WTC11 (cell line): Measurements from ENCODE around the gene DGKH. TPM values are rescaled to one million over a fixed set of nuclear protein-coding genes. Genes with fewer than 3 reads are reported as not detected.

Experiments
- ATAC-seq: fragments of 200-7000 bp; cut with Tn5 transposase; 2 replicates; pipeline ENCODE4 v1.10.0; 2021; ENCODE audit warnings: mild to moderate bottlenecking, moderate library complexity
- CTCF ChIA-PET: fragments of 300-600 bp; sonication (Branson Sonifier 250); formaldehyde crosslinking; loops from one replicate; lab custom pipeline; 2021; ENCODE audit warnings: antibody characterized with exemption; lab: Charles Lee
- POLR2A ChIA-PET: fragments of 350-600 bp; sonication (Branson Sonifier 250); formaldehyde crosslinking; loops from one replicate; lab custom pipeline; 2021; ENCODE audit warnings: antibody characterized with exemption; lab: Charles Lee
- DNase-seq: peaks from one replicate; pipeline ENCODE4 v3.0.0; 2021; ENCODE audit warnings: low spot score
- H3K27ac Mint-ChIP-seq: 2 replicates; pipeline ENCODE4 v1.8.0; 2021; ENCODE audit warnings: mixed read lengths
- H3K27me3 Mint-ChIP-seq: 2 replicates; pipeline ENCODE4 v1.8.0; 2021; ENCODE audit warnings: low read depth, mild to moderate bottlenecking, moderate library complexity, mixed read lengths
- H3K36me3 Mint-ChIP-seq: 2 replicates; pipeline ENCODE4 v1.8.0; 2021; ENCODE audit warnings: mixed read lengths
- H3K4me1 Mint-ChIP-seq: 2 replicates; pipeline ENCODE4 v1.8.0; 2022; ENCODE audit warnings: mixed read lengths
- H3K4me3 Mint-ChIP-seq: 2 replicates; pipeline ENCODE4 v1.8.0; 2021; ENCODE audit warnings: mild to moderate bottlenecking, moderate library complexity, mixed read lengths
- H3K9me3 Mint-ChIP-seq: 2 replicates; pipeline ENCODE4 v1.8.0; 2021; ENCODE audit warnings: mixed read lengths
- CREM ChIP-seq: sonication (generic); formaldehyde crosslinking; IDR thresholded peaks from 2 replicates; pipeline ENCODE4 v1.8.1; 2022; ENCODE audit warnings: mild to moderate bottlenecking, missing genetic modification reagents, moderate library complexity
- EMX1 ChIP-seq: fragments of 250-450 bp; sonication (Bioruptor Pico); IDR thresholded peaks from 2 replicates; pipeline ENCODE4 v1.8.0; 2021; ENCODE audit warnings: mild to moderate bottlenecking
- FOXJ3 ChIP-seq: sonication (generic); formaldehyde crosslinking; IDR thresholded peaks from 2 replicates; pipeline ENCODE4 v1.9.0; 2021; ENCODE audit warnings: missing genetic modification reagents, mild to moderate bottlenecking, borderline replicate concordance
- FOXP1 ChIP-seq: sonication (generic); formaldehyde crosslinking; IDR thresholded peaks from 2 replicates; pipeline ENCODE4 v1.8.0; 2022; ENCODE audit warnings: missing genetic modification reagents, mild to moderate bottlenecking, moderate library complexity, borderline replicate concordance
- IRF2 ChIP-seq: sonication (generic); formaldehyde crosslinking; IDR thresholded peaks from 2 replicates; pipeline ENCODE4 v1.8.0; 2022; ENCODE audit warnings: low read depth, missing genetic modification reagents, borderline replicate concordance
- JAZF1 ChIP-seq: fragments of 250-450 bp; sonication (Bioruptor Pico); IDR thresholded peaks from 2 replicates; pipeline ENCODE4 v1.9.0; 2021; ENCODE audit warnings: moderate library complexity, mild to moderate bottlenecking, inconsistent platforms
- KAT7 ChIP-seq: sonication (generic); formaldehyde crosslinking; IDR thresholded peaks from 2 replicates; pipeline ENCODE4 v1.8.1; 2023; ENCODE audit warnings: missing genetic modification reagents, mild to moderate bottlenecking, borderline replicate concordance
- MYBL2 ChIP-seq: sonication (generic); formaldehyde crosslinking; IDR thresholded peaks from 2 replicates; pipeline ENCODE4 v1.8.1; 2023; ENCODE audit warnings: mild to moderate bottlenecking, moderate library complexity, missing genetic modification reagents
- NFATC4 ChIP-seq: fragments of 250-450 bp; sonication (Bioruptor Pico); IDR thresholded peaks from 2 replicates; pipeline ENCODE4 v1.9.0; 2021; ENCODE audit warnings: mild to moderate bottlenecking
- NFYB ChIP-seq: sonication (generic); formaldehyde crosslinking; conservative IDR thresholded peaks from 2 replicates; pipeline ENCODE4 v1.8.0; 2022; ENCODE audit warnings: low read depth, missing genetic modification reagents
- NR1H2 ChIP-seq: sonication (generic); formaldehyde crosslinking; IDR thresholded peaks from 2 replicates; pipeline ENCODE4 v1.9.0; 2021; ENCODE audit warnings: mild to moderate bottlenecking, moderate library complexity, missing genetic modification reagents
- RORB ChIP-seq: fragments of 250-450 bp; sonication (Bioruptor Pico); IDR thresholded peaks from 2 replicates; pipeline ENCODE4 v1.9.0; 2021; ENCODE audit warnings: mild to moderate bottlenecking
- TEAD4 ChIP-seq: sonication (generic); formaldehyde crosslinking; IDR thresholded peaks from 2 replicates; pipeline ENCODE4 v1.8.0; 2022; ENCODE audit warnings: mild to moderate bottlenecking, missing genetic modification reagents
- ZNF219 ChIP-seq: sonication (generic); formaldehyde crosslinking; IDR thresholded peaks from 2 replicates; pipeline ENCODE4 v1.8.0; 2023; ENCODE audit warnings: missing genetic modification reagents, mild to moderate bottlenecking, borderline replicate concordance
- ZNF317 ChIP-seq: sonication (generic); formaldehyde crosslinking; IDR thresholded peaks from 2 replicates; pipeline ENCODE4 v1.8.1; 2023; ENCODE audit warnings: low read depth, mild to moderate bottlenecking, moderate library complexity, missing genetic modification reagents, borderline replicate concordance
- total RNA-seq: library from RNA; stranded (reverse); gene quantifications from 3 replicates; pipeline ENCODE4 v1.2.3, GENCODE V29; 2021
- TF ChIP-seq, protein P1 (sequence below): sonication (generic); formaldehyde crosslinking; IDR thresholded peaks from 2 replicates; pipeline ENCODE4 v1.8.1; 2023; ENCODE audit warnings: mild to moderate bottlenecking, missing genetic modification reagents
- TF ChIP-seq, protein P2 (sequence below): sonication (generic); formaldehyde crosslinking; IDR thresholded peaks from 2 replicates; pipeline ENCODE4 v1.8.1; 2022; ENCODE audit warnings: missing genetic modification reagents, borderline replicate concordance
- TF ChIP-seq, protein P3 (sequence below): fragments of 250-450 bp; sonication (Bioruptor Pico); IDR thresholded peaks from 2 replicates; pipeline ENCODE4 v2.1.2; 2022; ENCODE audit warnings: mild to moderate bottlenecking, moderate library complexity
- TF ChIP-seq, protein P4 (sequence below): sonication (generic); formaldehyde crosslinking; IDR thresholded peaks from 2 replicates; pipeline ENCODE4 v1.8.0; 2023; ENCODE audit warnings: mild to moderate bottlenecking, missing genetic modification reagents

The DGKH gene
- total RNA-seq, 1 experiment from 2014 or later: 7.6 TPM

DNA sequence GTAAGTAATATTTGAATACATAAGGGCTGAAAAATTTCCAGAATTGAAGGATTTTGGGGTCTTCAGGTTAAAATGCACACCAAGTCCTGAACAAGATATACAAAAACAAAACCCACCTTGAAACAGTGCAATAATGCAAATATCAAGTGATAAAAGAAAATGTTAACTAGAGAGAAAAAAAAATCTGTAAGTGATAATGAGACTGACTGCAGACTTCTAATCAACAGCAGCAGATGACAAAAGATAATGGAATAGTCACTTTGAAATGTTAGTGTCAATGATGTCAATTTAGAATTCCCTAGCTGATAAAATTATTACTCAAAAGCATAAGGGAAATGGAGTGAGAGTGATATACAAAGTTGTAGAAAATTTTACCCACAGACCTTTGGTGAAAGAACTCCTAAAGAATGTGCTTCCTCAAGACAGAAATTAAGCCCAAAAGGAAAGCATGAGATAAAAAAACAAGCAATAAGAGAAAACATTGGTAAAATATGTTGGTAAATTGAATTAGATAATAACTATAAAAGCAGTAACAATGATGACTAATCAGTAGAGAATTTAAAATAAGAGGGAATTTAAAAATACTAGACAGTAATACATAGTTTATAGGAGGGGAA, 12.4 kb upstream of the DGKH start:
- peaks cover 46% of the 10 kb centered on the region for H3K27me3 Mint-ChIP-seq
- no peak overlapping the region for H3K4me3 Mint-ChIP-seq
- peaks cover 10% of the 10 kb centered on the region for H3K4me1 Mint-ChIP-seq
- peaks cover 19% of the 10 kb centered on the region for H3K9me3 Mint-ChIP-seq
- peaks cover 8% of the 10 kb centered on the region; the same call in 1 of the 2 replicates for H3K36me3 Mint-ChIP-seq
- CTCF ChIA-PET: no interaction called here
- ATAC-seq (no peak), DNase-seq (no peak)
- H3K27ac Mint-ChIP-seq: no peak overlapping the region
- POLR2A ChIA-PET: no interaction called here
- TF ChIP-seq, protein P1, sequence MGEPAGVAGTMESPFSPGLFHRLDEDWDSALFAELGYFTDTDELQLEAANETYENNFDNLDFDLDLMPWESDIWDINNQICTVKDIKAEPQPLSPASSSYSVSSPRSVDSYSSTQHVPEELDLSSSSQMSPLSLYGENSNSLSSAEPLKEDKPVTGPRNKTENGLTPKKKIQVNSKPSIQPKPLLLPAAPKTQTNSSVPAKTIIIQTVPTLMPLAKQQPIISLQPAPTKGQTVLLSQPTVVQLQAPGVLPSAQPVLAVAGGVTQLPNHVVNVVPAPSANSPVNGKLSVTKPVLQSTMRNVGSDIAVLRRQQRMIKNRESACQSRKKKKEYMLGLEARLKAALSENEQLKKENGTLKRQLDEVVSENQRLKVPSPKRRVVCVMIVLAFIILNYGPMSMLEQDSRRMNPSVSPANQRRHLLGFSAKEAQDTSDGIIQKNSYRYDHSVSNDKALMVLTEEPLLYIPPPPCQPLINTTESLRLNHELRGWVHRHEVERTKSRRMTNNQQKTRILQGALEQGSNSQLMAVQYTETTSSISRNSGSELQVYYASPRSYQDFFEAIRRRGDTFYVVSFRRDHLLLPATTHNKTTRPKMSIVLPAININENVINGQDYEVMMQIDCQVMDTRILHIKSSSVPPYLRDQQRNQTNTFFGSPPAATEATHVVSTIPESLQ (CRISPR knock-in tag): no peak
- TF ChIP-seq ZNF317: peak; percentile 90

DNA sequence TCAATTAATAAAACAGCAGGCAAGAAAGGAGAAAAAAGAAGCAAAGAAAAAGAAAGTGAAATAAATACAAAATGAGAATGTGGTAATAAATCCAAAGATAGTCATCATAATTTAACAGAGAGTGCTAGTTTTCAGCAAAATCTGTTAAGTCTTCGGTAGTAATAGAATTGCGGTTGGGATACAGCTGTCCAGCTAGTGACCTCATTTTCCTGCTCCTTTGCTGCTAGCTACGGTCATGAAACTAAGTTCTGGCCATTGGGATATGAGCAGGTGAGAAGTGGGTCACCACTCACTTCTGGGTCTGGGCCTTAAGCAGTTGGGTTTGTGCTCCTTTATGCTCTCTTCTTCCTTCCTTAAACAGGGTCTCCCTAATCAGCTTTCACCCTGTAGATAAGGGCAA, 11.7 kb upstream of the DGKH start:
- H3K27me3 Mint-ChIP-seq: peaks cover 49% of the 10 kb centered on the region
- peaks cover 8% of the 10 kb centered on the region; the same call in 1 of the 2 replicates for H3K36me3 Mint-ChIP-seq
- ATAC-seq (no peak), DNase-seq (no peak)
- peaks cover 13% of the 10 kb centered on the region for H3K4me1 Mint-ChIP-seq
- POLR2A ChIA-PET: no interaction called here
- H3K4me3 Mint-ChIP-seq: no peak overlapping the region
- H3K27ac Mint-ChIP-seq: no peak overlapping the region
- TF ChIP-seq CREM (no peak), TEAD4 (no peak), IRF2 (CRISPR knock-in tag) (no peak), FOXP1 (CRISPR knock-in tag) (no peak), JAZF1 (CRISPR knock-in tag) (no peak), FOXJ3 (CRISPR knock-in tag) (no peak), NR1H2 (CRISPR knock-in tag) (no peak), NFATC4 (no peak), EMX1 (CRISPR knock-in tag) (no peak), NFYB (CRISPR knock-in tag) (no peak), RORB (CRISPR knock-in tag) (no peak), MYBL2 (CRISPR knock-in tag) (no peak), KAT7 (no peak), ZNF219 (CRISPR knock-in tag) (no peak)
- TF ChIP-seq, protein P2, sequence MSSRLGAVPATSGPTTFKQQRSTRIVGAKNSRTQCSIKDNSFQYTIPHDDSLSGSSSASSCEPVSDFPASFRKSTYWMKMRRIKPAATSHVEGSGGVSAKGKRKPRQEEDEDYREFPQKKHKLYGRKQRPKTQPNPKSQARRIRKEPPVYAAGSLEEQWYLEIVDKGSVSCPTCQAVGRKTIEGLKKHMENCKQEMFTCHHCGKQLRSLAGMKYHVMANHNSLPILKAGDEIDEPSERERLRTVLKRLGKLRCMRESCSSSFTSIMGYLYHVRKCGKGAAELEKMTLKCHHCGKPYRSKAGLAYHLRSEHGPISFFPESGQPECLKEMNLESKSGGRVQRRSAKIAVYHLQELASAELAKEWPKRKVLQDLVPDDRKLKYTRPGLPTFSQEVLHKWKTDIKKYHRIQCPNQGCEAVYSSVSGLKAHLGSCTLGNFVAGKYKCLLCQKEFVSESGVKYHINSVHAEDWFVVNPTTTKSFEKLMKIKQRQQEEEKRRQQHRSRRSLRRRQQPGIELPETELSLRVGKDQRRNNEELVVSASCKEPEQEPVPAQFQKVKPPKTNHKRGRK (CRISPR knock-in tag): no peak
- TF ChIP-seq, protein P3, sequence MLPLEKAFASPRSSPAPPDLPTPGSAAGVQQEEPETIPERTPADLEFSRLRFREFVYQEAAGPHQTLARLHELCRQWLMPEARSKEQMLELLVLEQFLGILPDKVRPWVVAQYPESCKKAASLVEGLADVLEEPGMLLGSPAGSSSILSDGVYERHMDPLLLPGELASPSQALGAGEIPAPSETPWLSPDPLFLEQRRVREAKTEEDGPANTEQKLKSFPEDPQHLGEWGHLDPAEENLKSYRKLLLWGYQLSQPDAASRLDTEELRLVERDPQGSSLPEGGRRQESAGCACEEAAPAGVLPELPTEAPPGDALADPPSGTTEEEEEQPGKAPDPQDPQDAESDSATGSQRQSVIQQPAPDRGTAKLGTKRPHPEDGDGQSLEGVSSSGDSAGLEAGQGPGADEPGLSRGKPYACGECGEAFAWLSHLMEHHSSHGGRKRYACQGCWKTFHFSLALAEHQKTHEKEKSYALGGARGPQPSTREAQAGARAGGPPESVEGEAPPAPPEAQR (CRISPR knock-in tag): no peak
- TF ChIP-seq, protein P4, sequence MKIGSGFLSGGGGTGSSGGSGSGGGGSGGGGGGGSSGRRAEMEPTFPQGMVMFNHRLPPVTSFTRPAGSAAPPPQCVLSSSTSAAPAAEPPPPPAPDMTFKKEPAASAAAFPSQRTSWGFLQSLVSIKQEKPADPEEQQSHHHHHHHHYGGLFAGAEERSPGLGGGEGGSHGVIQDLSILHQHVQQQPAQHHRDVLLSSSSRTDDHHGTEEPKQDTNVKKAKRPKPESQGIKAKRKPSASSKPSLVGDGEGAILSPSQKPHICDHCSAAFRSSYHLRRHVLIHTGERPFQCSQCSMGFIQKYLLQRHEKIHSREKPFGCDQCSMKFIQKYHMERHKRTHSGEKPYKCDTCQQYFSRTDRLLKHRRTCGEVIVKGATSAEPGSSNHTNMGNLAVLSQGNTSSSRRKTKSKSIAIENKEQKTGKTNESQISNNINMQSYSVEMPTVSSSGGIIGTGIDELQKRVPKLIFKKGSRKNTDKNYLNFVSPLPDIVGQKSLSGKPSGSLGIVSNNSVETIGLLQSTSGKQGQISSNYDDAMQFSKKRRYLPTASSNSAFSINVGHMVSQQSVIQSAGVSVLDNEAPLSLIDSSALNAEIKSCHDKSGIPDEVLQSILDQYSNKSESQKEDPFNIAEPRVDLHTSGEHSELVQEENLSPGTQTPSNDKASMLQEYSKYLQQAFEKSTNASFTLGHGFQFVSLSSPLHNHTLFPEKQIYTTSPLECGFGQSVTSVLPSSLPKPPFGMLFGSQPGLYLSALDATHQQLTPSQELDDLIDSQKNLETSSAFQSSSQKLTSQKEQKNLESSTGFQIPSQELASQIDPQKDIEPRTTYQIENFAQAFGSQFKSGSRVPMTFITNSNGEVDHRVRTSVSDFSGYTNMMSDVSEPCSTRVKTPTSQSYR (CRISPR knock-in tag): no peak
- CTCF ChIA-PET: no interaction called here
- H3K9me3 Mint-ChIP-seq: peaks cover 19% of the 10 kb centered on the region
